HG02852 (cell line): Measurements from ENCODE around the gene OR52E6.
A peak's percentile ranks its signal among the peaks of the same experiment; 100 is the strongest.

Source experiments
- ATAC-seq: cut with Tn5 transposase; IDR thresholded peaks from one replicate; pipeline ENCODE4 v1.9.1; 2021; ENCODE audit warnings: mild to moderate bottlenecking, moderate library complexity; ENCODE audit not compliant: unreplicated experiment

OR52E6 gene

GRCh38 chr11:5841797-5842196, at the start of gene OR52E6:
OR52E6 (minus strand) TSS chr11:5841897; CDS start chr11:5841897, 0 bp downstream.
- no peak for ATAC-seq

GRCh38 chr11:5891216-5891800, 49.6 kb upstream of the OR52E6 start:
- no peak for ATAC-seq

- ATAC-seq: no peak
These were observed 46.0 kb upstream of the OR52E6 start for GRCh38 chr11:5887661-5888060.

- no peak for ATAC-seq
These were observed 45.5 kb upstream of the OR52E6 start for GRCh38 chr11:5887172-5887571.

- no peak for ATAC-seq
These were observed 40.1 kb upstream of the OR52E6 start for GRCh38 chr11:5881756-5882155.

GRCh38 chr11:5880329-5880728, 38.6 kb upstream of the OR52E6 start, which contains the start of gene OR52E4:
OR52E4 (plus strand) TSS chr11:5880629; CDS start chr11:5884293, 3,664 bp downstream.
- ATAC-seq: no peak

GRCh38 chr11:5878564-5878963, 36.9 kb upstream of the OR52E6 start:
- no peak for ATAC-seq

GRCh38 chr11:5865826-5866225, 24.1 kb upstream of the OR52E6 start:
- ATAC-seq: no peak

GRCh38 chr11:5857590-5857989, 15.9 kb upstream of the OR52E6 start, which contains the start of gene OR52E8:
OR52E8 (minus strand) TSS chr11:5857690; CDS start chr11:5857690, 0 bp downstream.
- no peak for ATAC-seq

- no peak for ATAC-seq
These were observed 9.3 kb upstream of the OR52E6 start for GRCh38 chr11:5851002-5851401.

- no peak for ATAC-seq
These were observed 6.0 kb upstream of the OR52E6 start for GRCh38 chr11:5847711-5848110.

- ATAC-seq: no peak
These were observed 5.0 kb upstream of the OR52E6 start for GRCh38 chr11:5846701-5847100.

GRCh38 chr11:5837695-5838094, 4.0 kb downstream of the OR52E6 start:
- no peak for ATAC-seq

GRCh38 chr11:5833446-5833845, 8.3 kb downstream of the OR52E6 start:
- no peak for ATAC-seq

GRCh38 chr11:5831196-5831829, 10.4 kb downstream of the OR52E6 start:
- no peak for ATAC-seq

GRCh38 chr11:5818245-5818886, 23.3 kb downstream of the OR52E6 start:
- peak; percentile 72 for ATAC-seq

- ATAC-seq: no peak
These were observed 26.2 kb downstream of the OR52E6 start for GRCh38 chr11:5815534-5815933.

GRCh38 chr11:5809905-5810795, 31.5 kb downstream of the OR52E6 start:
- ATAC-seq: no peak

GRCh38 chr11:5809122-5809519, 32.6 kb downstream of the OR52E6 start:
- peak; percentile 24 for ATAC-seq

- ATAC-seq: peak; percentile 96
These were observed 33.1 kb downstream of the OR52E6 start, which contains the start of gene OR52N2 for GRCh38 chr11:5808500-5809121. OR52N2 (plus strand) TSS chr11:5808924; CDS start chr11:5820336, 11,412 bp downstream.
